ENCODE data around the gene NOC4L. TPM values are rescaled to one million over a fixed set of nuclear protein-coding genes. Genes with fewer than 3 reads are reported as not detected.

Gene NOC4L
- total RNA-seq, 1 donor from 2014 or later: 17.8 TPM

DNA sequence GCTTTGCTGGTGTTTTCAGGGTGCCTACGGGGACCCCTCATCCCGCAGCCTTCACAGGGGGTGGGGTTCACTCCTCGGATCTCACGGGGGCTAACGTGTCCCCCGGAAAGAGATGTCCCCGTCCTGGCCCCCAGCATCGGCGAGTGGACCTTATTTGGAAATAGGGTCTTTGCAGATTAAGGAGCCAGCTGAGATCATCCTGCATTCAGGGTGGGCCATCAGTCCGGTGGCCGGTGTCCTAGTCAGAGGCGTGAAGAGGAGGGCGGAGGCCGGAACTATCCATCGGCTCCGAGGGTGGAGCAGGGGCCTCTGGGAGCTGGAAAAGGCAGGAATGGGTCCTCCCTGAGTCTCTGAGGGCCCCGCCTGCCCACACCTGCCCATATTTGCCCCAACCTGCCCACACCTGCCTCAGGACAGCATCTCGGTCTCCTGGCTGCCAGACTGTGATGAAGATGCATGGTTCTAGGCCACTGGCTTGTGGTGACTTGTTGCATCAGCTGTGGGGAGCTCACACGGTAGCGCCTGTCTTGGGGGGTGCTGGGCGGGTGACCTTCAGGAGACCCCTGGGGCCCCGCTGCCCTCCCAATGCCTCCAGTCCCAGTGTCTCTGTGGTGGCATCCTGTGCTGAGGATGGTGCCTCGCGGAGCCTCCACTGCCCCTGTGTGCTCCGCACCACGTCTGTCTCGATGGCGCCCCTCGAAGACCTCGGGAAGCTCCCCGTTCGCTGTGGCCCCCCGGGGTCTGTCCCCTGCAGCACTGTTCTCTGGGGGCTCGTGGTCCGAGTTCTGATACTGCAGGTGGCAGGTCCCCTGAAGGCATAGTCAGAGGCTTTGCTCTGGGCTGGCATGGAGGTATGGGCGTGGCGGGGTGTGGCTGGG is 14.7 kb downstream of the NOC4L start:
- no peak for DNase-seq
- Mint-ChIP-seq H3K27me3 (ENCODE audit: unreplicated experiment) (peaks cover 2% of the 10 kb centered on the region), H3K4me1 (ENCODE audit: low read depth, unreplicated experiment) (peaks cover 7% of the 10 kb centered on the region), H3K4me3 (ENCODE audit: unreplicated experiment) (no peak overlapping the region), H3K36me3 (ENCODE audit: unreplicated experiment) (no peaks in the 10 kb centered on the region), H3K27ac (ENCODE audit: unreplicated experiment) (no peak overlapping the region), H3K9me3 (ENCODE audit: unreplicated experiment) (no peaks in the 10 kb centered on the region)
- TF ChIP-seq, protein P1, sequence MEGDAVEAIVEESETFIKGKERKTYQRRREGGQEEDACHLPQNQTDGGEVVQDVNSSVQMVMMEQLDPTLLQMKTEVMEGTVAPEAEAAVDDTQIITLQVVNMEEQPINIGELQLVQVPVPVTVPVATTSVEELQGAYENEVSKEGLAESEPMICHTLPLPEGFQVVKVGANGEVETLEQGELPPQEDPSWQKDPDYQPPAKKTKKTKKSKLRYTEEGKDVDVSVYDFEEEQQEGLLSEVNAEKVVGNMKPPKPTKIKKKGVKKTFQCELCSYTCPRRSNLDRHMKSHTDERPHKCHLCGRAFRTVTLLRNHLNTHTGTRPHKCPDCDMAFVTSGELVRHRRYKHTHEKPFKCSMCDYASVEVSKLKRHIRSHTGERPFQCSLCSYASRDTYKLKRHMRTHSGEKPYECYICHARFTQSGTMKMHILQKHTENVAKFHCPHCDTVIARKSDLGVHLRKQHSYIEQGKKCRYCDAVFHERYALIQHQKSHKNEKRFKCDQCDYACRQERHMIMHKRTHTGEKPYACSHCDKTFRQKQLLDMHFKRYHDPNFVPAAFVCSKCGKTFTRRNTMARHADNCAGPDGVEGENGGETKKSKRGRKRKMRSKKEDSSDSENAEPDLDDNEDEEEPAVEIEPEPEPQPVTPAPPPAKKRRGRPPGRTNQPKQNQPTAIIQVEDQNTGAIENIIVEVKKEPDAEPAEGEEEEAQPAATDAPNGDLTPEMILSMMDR (IDR thresholded peaks at IDR 0.05; ENCODE audit: partially characterized antibody, unreplicated experiment): no peak

DNA sequence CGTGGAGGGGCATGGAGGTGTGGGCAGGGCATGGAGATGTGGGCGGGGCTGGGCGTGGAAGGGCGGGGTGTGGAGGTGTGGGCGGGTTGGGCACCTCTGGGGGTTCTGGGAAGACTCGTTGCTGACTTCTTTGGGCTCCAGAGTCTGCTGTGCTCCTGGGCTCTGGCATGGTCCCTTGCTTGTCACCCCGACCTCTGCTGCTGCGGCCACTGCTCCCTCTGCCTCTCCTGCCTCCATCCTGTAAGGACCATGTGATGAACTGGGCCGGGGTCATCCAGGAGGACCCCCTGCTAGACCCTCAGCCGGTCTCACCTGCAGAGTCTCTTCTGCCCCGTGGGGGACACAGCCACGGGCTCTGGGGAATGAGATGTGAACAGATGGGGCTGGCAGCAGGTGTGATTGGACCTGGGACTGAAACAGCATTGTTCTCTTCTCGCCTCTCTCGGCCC is 15.3 kb downstream of the NOC4L start:
- H3K9me3 Mint-ChIP-seq (ENCODE audit: unreplicated experiment): peaks cover 3% of the 10 kb centered on the region
- no peak overlapping the region for H3K27ac Mint-ChIP-seq (ENCODE audit: unreplicated experiment)

DNA sequence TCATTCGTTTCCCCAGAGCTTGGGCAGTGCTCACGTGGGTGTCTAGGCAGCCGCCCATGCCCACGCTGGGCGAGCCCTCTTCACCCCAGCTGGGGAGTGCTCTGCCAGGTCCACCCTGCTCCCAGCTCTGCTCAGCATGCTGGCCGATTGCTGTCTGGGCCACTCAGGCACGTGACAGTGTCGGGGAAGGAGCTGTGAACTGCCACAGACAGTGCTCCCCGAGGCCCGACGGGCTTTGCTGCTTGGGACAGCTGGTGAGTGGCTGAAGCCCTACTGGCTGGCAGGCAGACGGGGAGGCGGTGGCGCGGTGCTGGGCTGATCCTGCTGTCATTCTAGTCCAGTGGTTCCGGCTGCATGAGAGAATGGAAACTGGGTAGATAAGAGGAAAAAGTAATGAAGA is 15.8 kb downstream of the NOC4L start:
- Mint-ChIP-seq H3K27ac (ENCODE audit: unreplicated experiment) (peak overlapping the region; percentile 59), H3K4me3 (ENCODE audit: unreplicated experiment) (peak overlapping the region; percentile 61), H3K36me3 (ENCODE audit: unreplicated experiment) (no peaks in the 10 kb centered on the region), H3K4me1 (ENCODE audit: low read depth, unreplicated experiment) (peaks cover 5% of the 10 kb centered on the region), H3K9me3 (ENCODE audit: unreplicated experiment) (peaks cover 3% of the 10 kb centered on the region), H3K27me3 (ENCODE audit: unreplicated experiment) (peaks cover 2% of the 10 kb centered on the region)
- DNase-seq: peak; percentile 38
- TF ChIP-seq, protein P1 (IDR thresholded peaks at IDR 0.05; ENCODE audit: partially characterized antibody, unreplicated experiment): no peak

More for the DNA sequence above, 15.3 kb downstream of the NOC4L start:
- DNase-seq: peak; percentile 24
- Mint-ChIP-seq H3K4me1 (ENCODE audit: low read depth, unreplicated experiment) (peaks cover 6% of the 10 kb centered on the region), H3K36me3 (ENCODE audit: unreplicated experiment) (no peaks in the 10 kb centered on the region), H3K27me3 (ENCODE audit: unreplicated experiment) (peaks cover 2% of the 10 kb centered on the region), H3K4me3 (ENCODE audit: unreplicated experiment) (no peak overlapping the region)
- TF ChIP-seq, protein P1 (IDR thresholded peaks at IDR 0.05; ENCODE audit: partially characterized antibody, unreplicated experiment): no peak

DNA sequence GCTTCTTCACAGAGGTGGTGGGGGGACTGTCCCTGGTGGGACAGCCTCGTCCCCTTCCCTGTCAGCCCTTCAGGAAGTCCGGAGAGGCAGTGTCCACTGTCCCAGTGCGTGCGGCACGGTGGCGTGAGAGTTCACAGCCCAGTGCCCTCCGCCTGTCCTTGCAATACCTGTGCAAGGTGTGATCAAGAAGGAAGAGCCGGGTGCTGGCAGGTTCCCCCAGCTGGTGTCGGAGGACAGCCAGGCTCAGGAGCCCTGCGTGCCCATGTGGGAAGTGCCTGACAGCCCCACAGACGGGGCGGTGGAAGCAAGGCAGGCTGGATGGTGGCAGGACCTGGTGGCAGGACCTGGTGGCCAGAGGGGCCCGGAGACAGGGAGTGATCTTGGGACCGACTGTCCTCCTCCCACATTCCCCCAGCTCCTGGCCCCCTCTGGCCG is 16.4 kb downstream of the NOC4L start:
- no peak for DNase-seq
- no peak overlapping the region for H3K27ac Mint-ChIP-seq (ENCODE audit: unreplicated experiment)
- no peak overlapping the region for H3K4me3 Mint-ChIP-seq (ENCODE audit: unreplicated experiment)
- TF ChIP-seq, protein P1 (IDR thresholded peaks at IDR 0.05; ENCODE audit: partially characterized antibody, unreplicated experiment): no peak
- H3K9me3 Mint-ChIP-seq (ENCODE audit: unreplicated experiment): peaks cover 3% of the 10 kb centered on the region
- peaks cover 2% of the 10 kb centered on the region for H3K27me3 Mint-ChIP-seq (ENCODE audit: unreplicated experiment)
- no peaks in the 10 kb centered on the region for H3K36me3 Mint-ChIP-seq (ENCODE audit: unreplicated experiment)
- H3K4me1 Mint-ChIP-seq (ENCODE audit: low read depth, unreplicated experiment): peaks cover 5% of the 10 kb centered on the region
